GM13976 (cell line): Measurements from ENCODE around the gene NUDT8.

Source experiments
- DNase-seq: peaks from one replicate; pipeline ENCODE4 v3.0.0; 2012; ENCODE audit warnings: low spot score
- CTCF ChIP-seq: IDR thresholded peaks from 2 replicates; pipeline ENCODE4 v1.5.1; 2012; ENCODE audit warnings: borderline replicate concordance, mild to moderate bottlenecking; ENCODE audit not compliant: insufficient read depth; ENCODE audit errors: extremely low read depth, missing control alignments, control extremely low read depth
- in situ Hi-C: fragments of 300-500 bp; cut with MboI; formaldehyde crosslinking; loops from one replicate; pipeline ENCODE4 v1.12.0; 2022; ENCODE audit warnings: low sequenced_read_pairs, mixed read lengths, inconsistent platforms; ENCODE audit not compliant: unreplicated experiment

The NUDT8 gene

DNA sequence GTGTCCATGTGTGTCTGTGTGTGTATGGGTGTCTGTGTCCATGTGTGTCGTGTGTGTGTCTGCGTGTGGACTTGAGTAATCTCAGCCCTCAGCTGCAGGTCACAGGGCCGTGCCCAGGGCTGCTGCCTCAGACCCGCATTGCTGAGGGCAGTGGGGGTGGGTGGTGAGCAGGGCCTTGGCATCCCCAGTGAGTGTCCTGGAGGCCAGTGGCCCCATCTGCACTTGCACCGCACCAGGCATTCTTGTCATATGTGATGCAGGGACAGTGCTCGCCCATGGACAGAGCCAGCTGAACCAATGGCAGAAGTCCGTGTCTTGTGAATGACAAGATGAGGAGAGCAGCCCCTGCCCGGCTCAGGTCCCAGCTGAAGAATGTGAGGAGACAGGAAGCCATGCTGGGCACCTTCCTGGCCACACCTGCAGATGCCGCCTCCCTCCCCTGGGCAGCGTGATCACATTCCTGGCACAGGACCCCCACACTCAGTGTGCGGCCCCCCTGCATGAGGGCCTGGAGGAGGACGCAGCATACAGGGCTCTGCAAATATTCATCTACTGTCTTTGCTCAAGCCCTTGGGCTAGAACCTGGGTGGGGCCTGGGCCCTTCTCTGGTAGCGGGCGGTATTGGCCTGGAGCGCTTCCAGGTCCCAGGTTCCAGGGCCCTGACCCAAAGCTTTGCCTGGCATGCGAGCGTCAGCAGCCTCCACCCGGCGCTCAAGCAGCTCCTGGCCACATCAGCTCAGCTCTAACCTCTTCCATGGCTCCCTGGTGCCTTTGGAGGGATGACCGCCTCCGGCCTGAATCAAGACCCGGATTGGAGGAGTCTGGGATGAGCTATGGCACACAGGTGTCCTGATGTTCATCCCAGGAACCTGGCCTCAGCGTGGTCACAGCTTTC is 40.8 kb upstream of the NUDT8 start:
- DNase-seq: no peak
- TF ChIP-seq CTCF: no peak
- in situ Hi-C loops: no loop called here

DNA sequence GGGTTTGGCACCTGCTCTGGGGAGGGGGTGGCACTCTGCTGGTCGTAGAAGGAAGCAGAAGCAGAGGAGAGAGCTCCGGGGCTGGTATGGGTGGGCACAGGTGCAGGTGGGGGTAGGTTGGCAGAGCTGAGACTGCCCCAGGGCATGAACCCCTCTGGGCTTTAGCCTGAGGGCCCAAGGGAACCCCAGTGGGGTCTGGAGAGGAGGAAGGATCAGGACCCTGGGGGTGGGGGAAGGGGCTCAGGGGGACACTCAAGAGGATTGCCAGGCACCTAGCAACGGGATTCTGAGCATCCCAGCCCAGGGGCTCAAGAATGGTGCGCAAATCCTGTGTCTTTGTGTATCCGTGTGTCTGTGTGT is 38.4 kb upstream of the NUDT8 start:
- DNase-seq: no peak
- TF ChIP-seq CTCF: no peak
- in situ Hi-C loops: no loop called here

DNA sequence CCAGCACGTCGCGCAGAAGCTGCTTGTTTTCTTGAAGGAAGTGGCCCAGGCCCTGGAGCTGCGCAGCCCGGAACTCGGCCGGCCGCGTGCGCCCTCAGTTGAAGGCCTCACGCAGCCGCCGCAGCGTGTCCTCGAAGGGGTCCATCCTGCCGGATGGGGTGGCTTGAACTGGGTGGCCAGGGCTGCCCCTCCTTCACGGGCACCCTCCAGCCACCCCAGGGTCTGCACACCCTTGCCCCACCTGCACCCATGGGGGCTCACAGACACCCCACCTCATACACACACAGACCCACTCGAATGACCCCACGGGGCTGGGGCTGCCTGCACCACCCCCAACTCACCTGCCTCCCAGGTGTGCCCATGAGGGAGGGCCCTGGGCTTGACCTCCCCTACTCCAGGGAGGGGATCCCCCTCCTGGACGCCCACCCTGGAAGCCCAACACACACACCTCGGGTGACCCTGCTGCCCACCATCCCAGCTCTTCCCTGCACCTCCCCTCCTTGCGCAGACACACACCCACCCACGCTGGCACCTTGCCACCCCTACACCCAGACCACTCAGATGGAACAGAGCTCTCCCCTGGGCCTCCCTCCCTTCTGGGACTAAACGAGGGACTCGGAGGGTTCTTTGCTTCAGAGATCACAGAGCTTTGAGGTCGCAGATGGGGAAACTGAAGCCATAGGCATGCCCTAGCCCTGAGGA is 37.9 kb upstream of the NUDT8 start:
- DNase-seq: peak; percentile 50
- no peak for TF ChIP-seq CTCF
- in situ Hi-C loops: no loop called here

DNA sequence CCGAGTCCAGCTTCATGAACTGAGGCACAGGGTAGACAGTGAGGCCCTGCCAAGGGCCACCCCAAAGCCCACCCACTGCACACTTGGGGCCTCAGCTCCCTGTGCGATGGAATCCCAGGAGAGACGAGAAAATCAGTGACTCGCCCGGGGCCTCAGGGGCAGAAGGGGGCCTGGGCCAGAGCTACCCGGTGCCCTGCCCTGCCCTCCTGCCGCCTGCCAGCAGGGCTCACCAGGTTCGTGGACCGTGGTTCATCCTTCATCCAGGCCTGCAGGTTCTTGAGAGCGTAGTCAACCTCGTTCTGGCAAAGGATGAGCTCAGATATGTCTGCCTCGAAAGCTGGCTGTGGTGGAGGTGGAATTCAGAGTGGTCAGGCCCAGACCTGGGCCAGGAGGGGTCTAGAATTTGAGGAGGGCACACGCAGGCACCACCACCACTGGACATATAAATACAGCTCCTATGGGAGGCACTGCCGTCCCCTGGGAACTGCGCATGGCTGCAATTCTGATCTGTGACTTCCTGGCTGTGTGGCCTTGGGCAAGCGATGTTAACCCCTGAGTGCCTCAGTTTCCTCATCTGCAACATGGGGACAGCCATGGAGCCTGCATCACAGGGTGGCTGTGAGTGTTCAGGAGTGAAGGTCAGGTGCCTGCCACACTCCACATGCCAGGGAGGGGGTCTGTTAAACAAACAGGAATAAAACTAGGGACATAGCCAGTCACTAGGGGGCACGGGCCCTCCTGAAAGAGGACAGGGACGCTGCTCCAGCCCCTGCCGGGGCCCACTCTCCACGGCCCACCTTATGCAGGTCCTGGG is 37.1 kb upstream of the NUDT8 start:
- DNase-seq: peak; percentile 13
- in situ Hi-C loops: no loop called here
- no peak for TF ChIP-seq CTCF

- TF ChIP-seq CTCF: no peak
- DNase-seq: no peak
- in situ Hi-C loops: no loop called here
Measured at GRCh38 chr11:67666303-67666645, 36.5 kb upstream of the NUDT8 start.

GRCh38 chr11:67665541-67666302 is 36.0 kb upstream of the NUDT8 start:
- peak; percentile 60 for DNase-seq
- TF ChIP-seq CTCF: no peak
- in situ Hi-C loops: no loop called here
